HG03039 (cell line): ENCODE data around the gene CHRNA1.
"Not testable (repeated sequence)": the region's sequence is repeated elsewhere in the genome, so short reads cannot be mapped to it uniquely, and the experiment has no call there.

Experiments
- ATAC-seq: cut with Tn5 transposase; IDR thresholded peaks from one replicate; pipeline ENCODE4 v1.9.1; 2021; ENCODE audit warnings: mild to moderate bottlenecking, moderate library complexity; ENCODE audit not compliant: unreplicated experiment

The CHRNA1 gene

DNA sequence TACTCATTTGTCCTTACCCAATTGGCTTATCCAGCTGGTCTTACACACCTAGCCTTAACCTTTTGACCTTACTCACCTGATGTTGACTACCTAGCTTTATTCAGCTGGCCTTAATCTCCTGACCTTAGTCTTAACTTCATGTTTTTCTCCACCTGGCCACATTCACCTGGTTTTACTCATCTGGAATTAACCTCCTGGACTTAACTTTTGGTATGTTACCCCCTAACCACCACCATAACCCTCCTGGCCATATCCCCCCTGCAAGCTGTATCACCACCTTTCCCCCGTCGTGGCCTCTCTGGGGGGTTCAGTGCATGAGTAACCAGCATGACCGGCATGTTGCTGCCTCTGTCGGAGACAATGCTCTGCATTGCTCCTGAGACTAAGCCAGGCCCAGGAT lies 45.7 kb downstream of the CHRNA1 start:
- no peak for ATAC-seq

DNA sequence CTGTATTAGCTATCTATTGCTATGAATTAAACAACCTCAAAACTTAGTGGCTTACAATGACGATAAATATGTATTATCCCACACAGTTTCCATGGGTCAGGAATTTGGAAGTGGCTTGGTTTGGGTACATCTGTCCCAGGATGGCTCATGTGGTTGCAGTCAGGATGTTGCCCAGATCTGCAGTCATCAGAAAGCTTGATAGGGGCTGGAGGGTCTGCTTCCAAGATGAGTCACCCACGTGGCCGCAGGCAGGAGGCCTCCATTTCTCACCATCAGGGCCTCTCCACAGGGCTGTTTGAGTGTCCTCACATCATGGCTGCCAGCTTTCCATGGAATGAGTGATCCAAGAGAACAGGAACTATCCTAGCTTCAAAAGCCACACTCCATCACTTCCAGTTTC lies 46.4 kb downstream of the CHRNA1 start:
- ATAC-seq, result no peak

DNA sequence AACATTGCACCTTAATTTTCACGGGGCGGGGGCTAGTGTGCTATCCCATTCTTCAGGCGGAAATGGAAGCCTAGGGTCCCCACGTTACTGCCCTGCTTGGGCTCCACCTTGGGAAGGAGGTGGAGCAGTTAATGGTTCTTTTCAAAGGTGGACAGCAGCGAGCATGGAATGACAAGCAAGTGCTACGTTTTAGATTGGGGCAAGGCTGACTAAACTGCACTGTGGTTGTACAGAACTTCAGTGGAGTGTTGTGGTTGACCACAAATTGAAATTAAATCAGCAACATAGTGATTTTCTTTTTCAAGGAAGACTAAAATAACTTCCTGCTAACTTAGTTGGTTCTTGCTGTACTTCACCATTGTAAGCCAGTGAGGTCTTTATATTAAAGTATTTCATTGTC lies 47.0 kb downstream of the CHRNA1 start:
- no peak for ATAC-seq

DNA sequence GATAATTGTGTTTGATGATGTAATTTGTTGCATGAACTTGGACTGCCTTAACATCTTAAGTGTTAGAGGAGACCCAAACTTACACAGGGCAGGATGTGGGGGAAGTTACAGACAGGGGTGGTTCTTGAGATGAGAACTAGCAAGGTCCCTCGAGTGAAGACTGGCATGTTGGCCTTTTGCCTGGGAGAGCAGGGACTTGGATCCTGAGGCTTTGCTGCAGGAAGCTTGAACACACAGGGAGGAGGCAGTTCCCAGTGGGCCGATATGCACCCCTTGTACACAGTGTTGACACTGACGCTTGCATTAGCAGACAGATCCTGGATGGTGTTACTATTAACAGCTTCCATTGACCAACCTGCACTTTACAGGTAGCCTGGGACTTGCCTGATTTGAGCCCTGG lies 47.5 kb downstream of the CHRNA1 start:
- no peak for ATAC-seq

DNA sequence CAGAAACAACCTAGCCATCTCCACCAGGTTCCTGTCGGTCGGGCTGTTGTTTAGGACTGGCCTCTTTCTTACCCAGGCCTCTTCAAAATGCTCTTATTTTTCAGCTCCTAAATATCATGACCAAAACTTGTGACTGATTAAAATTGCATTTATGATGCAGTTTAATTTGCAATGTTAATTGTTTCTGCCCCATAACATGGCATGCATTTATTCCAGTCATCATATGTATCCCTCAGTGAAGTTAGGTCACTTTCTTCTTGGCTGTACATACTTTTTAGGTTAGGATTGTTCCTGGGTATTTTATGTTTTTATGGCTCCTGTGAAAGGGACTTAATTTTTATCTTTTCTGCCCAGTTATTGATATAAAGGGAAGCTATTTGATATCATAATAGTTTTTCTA lies 50.6 kb downstream of the CHRNA1 start:
- ATAC-seq, result no peak

DNA sequence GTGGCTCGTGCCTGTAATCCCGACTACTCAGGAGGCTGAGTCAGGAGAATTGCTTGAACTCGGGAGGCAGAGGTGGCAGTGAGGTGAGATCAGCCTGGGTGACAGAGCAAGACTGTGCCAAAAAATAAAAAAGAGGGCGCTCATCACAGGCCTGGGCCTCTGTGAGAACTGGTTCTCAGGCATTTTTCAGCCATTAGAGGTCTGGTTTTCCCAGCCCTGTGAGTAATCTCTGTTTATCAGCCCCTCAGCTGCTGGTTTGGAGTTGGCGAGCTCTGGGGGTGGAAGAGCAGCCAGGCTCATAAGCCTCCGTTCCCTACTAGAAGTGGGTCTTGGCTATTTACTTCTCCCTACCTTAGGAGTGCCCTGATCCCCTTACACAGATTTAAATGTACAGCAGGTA lies 53.1 kb downstream of the CHRNA1 start:
- ATAC-seq, result no peak

DNA sequence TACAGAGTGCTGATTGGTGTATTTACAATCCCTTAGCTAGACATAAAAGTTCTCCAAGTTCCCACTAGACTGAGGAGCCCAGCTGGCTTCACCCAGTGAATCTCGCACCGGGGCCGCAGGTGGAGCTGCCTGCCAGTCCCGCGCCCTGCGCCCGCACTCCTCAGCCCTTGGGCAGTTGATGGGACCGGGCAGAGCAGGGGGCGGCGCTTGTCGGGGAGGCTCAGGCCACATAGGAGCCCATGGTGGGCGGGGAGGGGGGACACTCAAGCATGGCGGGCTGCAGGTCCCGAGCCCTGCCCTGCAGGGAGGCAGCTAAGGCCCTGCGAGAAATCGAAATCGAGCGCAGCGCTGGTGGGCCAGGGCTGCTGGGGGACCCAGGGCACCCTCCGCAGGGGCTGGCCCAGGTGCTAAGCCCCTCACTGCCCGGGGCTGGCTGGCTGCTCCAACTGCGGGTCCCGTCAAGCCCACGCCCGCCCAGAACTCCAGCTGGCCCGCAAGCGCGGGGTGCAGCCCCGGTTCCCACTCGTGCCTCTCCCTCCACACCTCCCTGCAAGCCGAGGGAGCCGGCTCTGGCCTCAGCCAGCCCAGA lies 54.8 kb downstream of the CHRNA1 start:
- not testable (repeated sequence) for ATAC-seq

DNA sequence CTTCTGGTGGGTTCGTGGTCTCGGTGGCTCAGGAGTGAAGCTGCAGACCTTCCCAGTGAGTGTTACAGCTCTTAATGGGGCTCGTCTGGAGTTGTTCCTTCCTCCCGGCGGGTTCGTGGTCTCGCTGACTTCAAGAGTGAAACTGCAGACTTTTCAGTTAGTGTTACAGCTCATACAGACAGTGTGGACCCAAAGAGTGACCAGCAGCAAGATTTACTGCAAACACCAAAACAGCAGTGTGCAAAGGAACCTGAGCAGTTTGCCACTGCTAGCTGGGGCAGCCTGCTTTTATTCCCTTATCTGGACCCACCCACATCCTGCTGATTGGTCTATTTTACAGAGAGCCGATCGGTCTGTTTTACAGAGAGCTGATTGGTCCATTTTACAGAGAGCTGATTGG lies 55.6 kb downstream of the CHRNA1 start:
- no peak for ATAC-seq

DNA sequence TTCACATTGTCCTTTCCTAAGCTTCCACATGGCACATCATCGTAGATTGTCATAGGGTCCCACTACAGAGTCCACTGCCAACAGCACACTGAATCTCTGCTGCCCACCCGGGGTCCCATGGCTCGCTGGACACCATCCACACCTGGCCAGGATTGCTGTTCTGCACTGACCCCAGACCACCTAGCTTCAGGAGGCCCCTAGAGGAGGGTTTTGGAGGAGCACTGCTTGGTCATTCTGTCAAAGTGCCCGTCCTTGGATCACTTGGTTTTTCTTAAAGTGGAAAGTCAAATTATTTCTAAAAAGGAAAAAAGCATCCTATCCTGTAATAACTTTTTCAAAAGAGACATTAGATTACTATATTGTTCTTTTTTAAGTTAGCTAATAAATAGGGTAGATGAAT lies 59.0 kb downstream of the CHRNA1 start:
- no peak for ATAC-seq

DNA sequence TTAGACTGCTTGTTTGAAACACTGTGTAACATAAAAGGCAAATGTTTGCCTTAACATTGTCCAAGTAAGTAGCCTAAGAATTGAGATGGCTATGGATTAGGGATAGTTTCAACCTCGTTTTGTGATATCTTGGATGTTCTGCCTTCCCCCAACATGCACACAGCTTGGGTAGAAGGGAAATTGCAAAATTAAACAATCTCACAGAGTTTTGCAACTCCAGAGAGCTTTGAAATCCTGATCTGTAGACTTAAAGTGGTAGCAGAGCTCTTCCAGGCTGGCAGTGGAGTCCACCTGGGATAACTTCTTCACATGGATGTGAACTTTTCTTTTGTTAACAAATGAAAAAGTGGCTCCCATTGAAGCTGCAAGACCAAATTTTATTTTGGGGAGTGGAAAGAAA lies 59.6 kb downstream of the CHRNA1 start:
- ATAC-seq, result no peak

DNA sequence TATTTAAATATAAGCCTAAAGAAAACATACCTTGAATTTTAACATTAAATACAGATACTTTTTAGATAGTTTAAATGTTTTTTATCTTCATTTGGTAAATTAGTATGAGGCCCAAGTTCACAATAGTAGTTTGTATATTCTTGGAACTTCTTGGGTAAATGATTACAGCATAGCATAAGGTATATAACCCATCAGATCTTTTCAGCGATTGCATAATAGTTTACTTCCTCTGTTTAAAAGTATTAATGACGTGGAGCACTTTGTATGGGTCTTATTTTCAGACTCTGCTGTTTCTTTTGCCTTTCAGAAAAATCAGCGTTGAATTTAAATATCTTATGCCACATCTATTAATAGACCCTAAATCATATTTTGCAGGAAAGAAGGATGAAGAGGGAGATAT lies 60.2 kb downstream of the CHRNA1 start:
- no peak for ATAC-seq

DNA sequence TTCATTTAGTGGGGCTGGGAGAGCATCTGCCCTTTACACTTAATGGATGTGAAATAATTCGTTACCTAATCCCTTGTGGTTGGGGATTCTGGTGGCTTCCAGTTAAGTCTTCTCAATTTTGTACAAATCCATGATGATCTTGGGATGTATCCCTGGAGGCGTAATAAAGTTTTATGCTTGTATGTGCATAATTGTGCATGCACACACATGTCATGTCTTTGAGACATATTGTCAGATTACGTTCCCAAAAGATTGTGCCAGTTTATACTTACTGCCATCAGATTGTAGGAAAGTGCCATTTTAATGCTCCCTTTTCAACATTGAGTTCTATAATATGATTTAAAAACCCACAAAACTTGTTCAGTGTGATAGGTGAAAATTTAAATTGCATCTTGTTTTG lies 60.8 kb downstream of the CHRNA1 start:
- no peak for ATAC-seq

DNA sequence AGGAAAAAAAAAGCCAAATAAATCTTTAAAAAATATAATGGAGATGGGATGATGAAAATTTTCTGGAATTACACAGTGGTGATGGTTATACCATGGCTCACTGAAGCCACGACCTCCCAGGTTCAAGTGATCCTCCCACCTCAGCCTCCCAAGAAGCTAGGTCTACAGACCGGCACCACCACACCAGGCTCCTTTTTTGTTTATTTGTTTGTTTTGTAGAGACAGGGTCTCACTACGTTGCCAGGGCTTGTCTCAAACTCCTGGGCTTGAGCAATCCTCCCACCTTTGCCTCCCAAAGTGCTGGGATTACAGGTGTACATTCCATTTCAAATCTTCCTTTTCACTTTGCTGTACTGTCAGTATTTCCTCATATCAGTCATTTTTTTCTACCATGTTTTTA lies 61.7 kb downstream of the CHRNA1 start:
- no peak for ATAC-seq

DNA sequence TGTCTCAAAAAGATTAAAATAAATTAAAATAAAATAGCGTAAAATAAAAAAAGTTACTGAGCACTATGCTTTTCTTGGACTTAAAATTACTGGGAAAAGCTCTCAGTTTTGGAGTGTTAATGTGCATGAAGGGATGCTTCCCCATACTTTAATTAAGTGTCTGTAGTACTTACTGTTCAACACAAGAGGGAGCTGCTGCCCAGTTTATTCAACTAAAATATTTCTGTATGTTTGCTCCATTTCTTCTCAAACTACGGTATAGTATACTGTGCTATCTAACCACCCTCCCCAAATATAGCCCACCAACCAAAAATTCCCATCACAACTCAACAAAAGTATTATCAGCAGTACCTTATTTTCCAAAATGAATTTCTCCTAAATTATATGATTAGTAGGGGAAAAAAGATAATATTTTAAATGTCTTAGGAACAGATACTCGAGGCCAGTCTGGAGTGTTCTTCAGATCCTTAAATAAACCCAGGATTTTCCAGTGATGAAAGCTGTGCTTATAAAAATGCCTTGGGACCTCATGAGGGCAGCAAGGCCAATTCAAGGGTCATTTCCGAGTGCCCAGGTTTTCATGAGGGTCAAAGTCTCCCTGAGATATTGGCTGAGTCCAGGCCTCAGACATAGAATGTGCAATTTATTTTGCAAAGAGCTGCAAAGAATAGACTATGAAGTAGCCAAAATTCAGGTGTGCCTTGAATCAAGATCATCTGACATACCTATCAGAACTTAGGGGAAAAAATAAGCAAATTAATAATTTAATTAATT lies 64.1 kb downstream of the CHRNA1 start:
- no peak for ATAC-seq
